Fibroblast of villous mesenchyme (primary cell): ENCODE measurements around the gene SUSD4. TPM values are rescaled to one million over a fixed set of nuclear protein-coding genes. Genes with fewer than 3 reads are reported as not detected.
A peak's percentile ranks its signal among the peaks of the same experiment; 100 is the strongest.

Experiments used
- DNase-seq: peaks from one replicate; pipeline ENCODE4 v3.0.0-alpha.2; 2010; ENCODE audit warnings: low read depth
- H3K4me3 ChIP-seq: 2 replicates; pipeline ENCODE4 v1.5.1; 2011; ENCODE audit warnings: low read depth, mild to moderate bottlenecking, low read length
- CTCF ChIP-seq: IDR thresholded peaks from 2 replicates; pipeline ENCODE4 v1.5.1; 2012; ENCODE audit warnings: low read depth, mild to moderate bottlenecking, low read length; ENCODE audit not compliant: insufficient read depth
- small RNA-seq: library from RNA; depleted of rRNA; stranded (forward); fragments of <200 nt; gene quantifications from one replicate; pipeline ENCODE3, GENCODE V24; 2012
- total RNA-seq: library from RNA; depleted of rRNA; stranded (reverse); fragments of >200 nt; gene quantifications from 2 replicates; pipeline ENCODE4 v1.2.3, GENCODE V29; 2012

The SUSD4 gene
- total RNA-seq, 1 donor: not detected

DNA sequence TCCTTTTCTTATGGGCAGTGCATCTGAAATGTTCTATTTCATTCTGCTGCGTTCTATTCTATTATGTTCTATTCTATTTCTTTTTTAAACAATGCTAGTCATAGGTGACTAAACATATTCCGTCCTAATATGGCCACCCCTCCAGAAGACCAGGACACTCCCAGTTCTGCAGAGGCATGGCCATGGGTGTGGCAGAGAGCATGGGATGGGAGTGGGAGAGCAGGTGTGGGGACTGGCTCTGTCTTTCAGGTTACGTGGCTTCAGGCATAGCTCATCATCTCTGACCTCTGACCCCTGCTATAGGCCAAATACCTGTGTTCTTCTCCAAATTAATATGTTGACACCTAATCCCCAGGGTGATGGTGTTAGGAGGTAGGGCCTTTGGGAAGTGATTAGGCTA is 187.5 kb downstream of the SUSD4 start:
- no peak for DNase-seq
- TF ChIP-seq CTCF: no peak
- H3K4me3 ChIP-seq: no peak overlapping the region

DNA sequence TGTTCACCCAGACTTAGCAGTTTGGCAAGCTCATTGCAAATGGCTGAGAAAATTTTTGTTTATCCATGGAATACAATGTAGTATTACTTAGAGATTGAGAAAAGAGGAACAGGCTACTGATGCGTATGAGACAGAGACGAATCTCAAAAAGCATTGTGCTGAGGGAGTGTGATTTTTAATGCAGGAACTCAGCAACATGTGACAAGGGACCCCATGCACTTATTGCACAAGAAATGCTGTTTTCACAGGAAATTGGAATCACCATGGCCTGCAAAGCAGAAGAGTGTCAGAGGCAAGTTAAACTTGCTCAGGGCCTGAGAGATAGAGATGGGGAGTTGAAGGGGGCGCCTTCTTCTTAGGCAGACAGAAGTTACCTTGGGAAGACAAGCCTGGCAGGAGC is 188.3 kb downstream of the SUSD4 start:
- no peak overlapping the region for H3K4me3 ChIP-seq
- no peak for TF ChIP-seq CTCF
- DNase-seq: no peak

DNA sequence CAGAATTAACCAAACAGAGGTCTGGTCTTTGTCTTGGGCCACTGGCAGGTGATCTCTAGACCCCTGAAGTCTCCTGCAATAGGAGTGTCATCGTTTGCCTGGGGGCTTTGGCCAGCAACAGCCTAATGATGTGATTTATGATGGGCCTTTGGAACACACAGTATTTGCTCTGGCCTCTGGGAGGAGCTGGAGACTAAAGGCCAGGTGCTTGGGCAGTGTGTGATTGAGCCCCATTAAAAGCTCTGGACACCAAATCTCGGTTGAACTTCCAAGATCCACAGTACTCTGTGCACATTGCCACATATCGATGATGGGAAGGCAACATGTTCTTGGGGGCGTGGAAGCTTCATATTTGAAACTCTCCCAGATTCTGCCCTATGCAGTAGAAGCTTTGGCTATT is 188.9 kb downstream of the SUSD4 start:
- peak; percentile 34 for TF ChIP-seq CTCF
- DNase-seq: peak; percentile 7
- H3K4me3 ChIP-seq: no peak overlapping the region

Small RNA genes lying within 50 kb of the gene (small RNA-seq; reads per million reads assigned to genes)
- gene RNU4-57P: not detected

Other genes with a start within 250 kb of the SUSD4 start
- not detected in 2 replicates for gene TLR5, start 220.9 kb downstream of the SUSD4 start, total RNA-seq
- gene CCDC185, start 29.2 kb upstream of the SUSD4 start, total RNA-seq: not detected in 2 replicates